Stimulated activated CD8-positive, alpha-beta memory T cell treated with anti-CD3 and anti-CD28 coated beads, Interleukin-15, amount 100 ng/mL, for 4 hours (primary cell): ENCODE measurements around the gene HYLS1.

ENCODE experiments used
- DNase-seq, 2 donors: peaks; one replicate each; pipeline ENCODE4 v3.0.0-alpha.2; 2020; ENCODE audit warnings: low read depth in 2 of 2

HYLS1 gene

DNA sequence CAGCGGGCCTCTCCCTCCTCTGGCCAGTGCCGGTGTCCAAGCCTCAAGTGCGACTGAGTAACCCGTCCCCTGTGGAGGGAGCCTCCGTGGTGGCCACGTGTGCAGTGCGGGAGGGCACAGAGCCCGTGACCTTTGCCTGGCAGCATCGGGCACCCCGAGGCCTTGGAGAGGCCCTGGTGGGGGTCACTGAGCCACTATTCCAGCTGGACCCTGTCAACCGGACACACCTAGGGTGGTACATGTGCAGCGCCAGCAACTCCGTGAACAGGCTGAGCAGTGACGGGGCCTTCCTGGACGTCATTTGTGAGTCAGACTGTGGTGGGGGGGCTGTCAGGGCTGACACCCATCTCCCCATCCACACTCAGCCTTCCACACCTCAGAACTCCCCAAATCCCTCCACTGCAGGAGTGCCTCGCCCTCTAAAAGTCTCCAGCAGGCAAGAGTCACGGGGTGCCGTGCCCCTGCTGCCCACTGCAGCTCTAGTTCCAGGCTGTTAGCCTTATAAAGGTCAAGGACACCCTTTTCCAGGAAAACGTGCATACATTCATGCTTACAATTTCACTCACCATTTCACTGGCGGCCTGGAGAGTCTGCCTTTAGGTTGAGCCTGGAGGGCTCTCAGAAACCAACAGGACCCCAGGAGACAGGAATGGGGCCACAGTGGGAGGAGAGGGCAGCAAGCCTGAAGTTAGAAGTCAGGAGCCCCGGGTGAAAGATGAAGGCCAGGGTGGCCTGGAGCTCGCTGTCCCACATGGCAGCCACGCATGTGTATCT, 61.0 kb downstream of the HYLS1 start:
- DNase-seq = no peak

DNA sequence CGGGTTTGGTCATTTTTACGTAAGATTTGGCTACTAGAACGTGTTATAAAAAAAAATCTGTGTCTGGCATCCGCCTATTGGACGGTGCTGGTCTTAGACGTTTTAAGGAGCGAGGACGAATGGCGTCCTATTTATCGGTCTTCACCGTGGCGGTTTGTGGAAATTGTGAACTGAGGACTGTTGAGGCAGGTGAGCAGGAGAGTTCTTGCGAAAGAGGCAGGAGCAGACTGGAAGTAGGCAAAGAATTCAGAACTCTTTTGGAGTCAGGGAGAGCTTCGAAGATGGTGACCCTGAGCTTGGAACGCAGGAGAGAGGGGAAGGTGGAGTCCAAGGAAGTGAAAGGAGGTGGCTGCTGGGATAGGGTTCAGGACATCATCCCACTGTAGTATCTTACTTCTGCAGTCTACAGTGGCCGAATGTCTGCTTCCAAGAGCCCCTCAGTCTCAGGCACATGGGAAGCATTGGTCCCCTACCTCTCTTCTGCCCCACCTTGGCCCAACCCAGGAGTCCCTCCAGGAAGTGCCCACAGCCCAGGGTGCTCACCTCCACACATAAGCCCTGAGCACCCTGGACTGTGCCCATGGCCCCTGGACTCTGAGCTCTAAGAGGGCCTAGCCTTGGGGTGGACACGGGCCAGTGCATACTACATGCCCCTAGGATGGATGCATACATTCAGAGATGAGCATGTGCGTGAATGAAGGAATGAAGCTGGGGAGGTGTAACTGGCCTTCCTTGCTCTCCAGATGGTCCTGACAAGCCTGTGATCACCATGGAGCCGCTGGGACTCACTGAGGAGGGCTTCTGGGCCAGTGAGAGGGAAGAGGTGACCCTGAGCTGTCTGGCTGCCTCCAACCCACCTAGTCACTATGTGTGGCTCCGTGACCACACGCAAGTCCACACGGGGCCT, 62.1 kb downstream of the HYLS1 start:
- no peak for DNase-seq

DNA sequence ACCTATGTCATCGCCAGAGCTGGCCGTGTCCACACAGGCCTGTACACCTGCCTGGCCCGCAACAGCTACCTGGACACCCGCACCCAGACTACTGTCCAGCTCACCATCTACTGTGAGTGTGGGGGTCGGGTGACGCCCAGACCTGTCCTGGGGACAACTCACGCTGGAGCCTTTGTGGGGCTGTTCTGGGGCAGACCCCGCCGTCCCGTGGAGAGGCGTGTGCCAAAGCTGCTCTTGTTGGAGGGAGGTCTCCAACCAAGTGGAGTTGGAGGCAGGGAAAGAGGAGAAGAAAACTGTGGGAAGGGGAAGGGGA, 62.7 kb downstream of the HYLS1 start:
- no peak for DNase-seq
